NCI-H1092 (cell line): ENCODE data around the gene EGFR.
"Not testable (repeated sequence)": the region's sequence is repeated elsewhere in the genome, so short reads cannot be mapped to it uniquely, and the experiment has no call there.

Experiments
- DNase-seq: peaks from one replicate; lab custom pipeline; 2025; lab: John Stamatoyannopoulos, UW

Gene EGFR

GRCh38 chr7:55013851-55014250 lies 5.0 kb upstream of the EGFR start:
- no peak for DNase-seq

GRCh38 chr7:55016061-55016745 lies 2.6 kb upstream of the EGFR start:
- no peak for DNase-seq

- no peak for DNase-seq
Measured at GRCh38 chr7:55016746-55017090, 2.1 kb upstream of the EGFR start.

DNA sequence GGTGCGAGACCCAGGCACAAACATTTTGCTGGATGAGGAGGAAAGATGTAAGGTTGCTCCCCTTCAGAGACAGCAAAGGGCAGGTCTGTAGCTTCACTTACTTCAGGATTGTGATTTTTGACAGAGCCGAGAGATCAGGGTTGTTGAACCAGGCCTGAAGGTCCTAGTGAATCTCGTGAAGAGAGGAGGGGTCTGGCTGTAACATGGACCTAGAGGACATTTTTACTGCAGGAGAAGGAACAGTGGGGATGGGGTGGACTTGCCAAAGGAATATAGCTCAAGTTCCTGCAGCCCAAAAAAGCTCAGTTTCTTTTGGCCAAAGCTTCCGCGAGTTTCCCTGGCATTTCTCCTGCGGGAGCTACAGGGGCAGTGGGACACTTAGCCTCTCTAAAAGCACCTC lies 976 bp upstream of the EGFR start:
- no peak for DNase-seq

- DNase-seq: no peak
Measured at GRCh38 chr7:55019191-55019690, 424 bp downstream of the EGFR start.

- DNase-seq: no peak
Measured at GRCh38 chr7:55019691-55020465, 1.1 kb downstream of the EGFR start.

GRCh38 chr7:55020466-55020871 lies 1.7 kb downstream of the EGFR start:
- DNase-seq: no peak

DNA sequence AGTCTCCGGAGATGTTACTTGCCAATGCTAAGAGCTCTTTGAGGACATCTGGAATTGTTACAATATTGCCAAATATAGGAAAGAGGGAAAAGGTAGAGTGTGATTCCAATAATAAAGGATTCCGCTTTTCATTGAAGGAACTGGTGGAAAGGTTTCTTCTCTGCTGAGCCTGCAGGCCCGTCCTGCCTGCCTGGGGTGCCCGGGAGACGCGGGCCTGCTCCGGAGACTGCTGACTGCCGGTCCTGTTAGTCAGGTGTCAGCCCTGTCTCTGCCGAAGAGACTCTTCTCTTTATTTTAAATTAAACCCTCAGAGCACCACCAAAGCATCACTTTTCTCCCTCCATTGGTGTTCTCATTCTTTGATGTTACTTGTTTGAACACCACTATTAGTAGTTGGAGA lies 2.2 kb downstream of the EGFR start:
- no peak for DNase-seq

DNA sequence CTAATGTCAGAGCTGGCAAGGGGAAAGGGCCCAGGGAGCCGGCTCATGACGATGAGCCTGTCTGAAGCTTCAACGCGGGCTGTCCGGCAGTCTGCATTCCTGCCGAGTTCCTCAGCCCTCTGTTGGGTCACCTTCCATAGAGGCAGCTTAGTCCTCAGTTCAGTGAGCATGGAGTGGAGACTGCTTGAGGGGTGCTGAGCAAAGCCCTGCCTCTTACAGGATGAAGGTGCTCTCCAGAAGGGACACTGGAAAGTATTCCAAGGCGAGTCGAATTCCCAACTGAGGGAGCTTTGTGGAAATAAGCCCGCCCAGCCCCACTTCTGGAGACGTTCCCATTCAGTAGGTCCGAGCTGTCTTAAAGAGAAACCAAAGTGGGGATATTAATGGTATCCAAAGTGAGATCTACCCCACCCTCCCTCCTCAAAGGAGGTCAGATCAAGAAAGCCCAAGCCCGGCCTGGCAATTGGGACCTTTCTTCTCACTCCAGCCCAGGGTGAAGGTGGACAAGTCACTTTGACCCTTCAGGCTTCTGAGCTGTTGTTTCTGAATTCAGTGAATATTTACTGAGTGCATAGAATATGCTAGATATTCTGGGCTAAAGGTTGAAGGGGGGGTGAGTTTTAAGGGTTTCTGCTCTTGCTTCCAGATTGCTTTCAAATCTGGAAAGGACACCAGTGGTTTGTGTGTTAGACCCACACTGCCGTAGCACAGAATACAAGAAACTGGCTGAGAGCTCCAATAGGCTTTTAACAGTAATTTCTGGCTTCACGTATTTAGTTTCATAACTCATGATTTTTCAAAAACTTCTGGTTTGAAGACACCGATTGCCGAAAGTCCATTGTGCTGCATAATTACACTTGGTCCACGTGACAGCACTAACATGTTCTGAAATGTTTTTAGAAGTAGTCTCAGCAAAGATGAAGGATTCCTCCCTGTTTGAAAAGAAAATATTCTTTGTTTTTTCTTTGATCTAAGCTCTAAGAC lies 3.5 kb downstream of the EGFR start:
- DNase-seq: no peak

DNA sequence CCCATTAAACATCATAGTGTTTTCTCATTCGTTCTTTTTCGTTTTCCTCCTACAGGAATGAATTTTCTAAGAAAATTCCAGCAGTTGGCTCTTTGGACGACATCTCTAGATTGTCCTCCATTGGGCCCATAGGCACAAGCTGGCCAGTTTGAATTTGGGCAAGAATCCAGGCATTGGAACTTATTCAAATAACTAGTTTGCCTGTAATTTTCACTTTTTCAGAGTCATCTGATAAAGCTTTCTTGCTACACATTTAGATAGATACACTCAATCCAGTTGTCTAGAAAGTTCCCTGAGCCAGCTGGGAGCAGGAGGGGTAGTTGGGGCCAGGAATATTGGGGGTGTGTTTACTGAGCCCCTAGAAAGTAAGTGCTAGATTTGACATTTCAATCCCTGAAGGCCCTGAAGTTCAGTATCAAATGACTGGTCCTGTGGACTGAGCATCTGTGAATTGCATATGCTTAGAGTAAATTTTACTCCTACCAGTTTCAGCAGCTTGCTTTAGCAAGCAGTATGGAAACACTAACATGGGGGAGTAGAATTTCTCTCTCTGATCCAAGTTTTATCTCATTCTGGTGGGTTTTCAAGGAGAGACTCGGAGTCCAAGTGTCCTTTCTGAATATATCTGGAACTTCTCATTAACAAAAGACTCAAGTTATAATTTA lies 5.2 kb downstream of the EGFR start:
- no peak for DNase-seq

GRCh38 chr7:55024776-55025175 lies 6.0 kb downstream of the EGFR start:
- no peak for DNase-seq

GRCh38 chr7:55026086-55026790 lies 7.4 kb downstream of the EGFR start:
- no peak for DNase-seq

- DNase-seq: no peak
Measured at GRCh38 chr7:55026867-55027490, 8.2 kb downstream of the EGFR start.

GRCh38 chr7:55028011-55028410 lies 9.2 kb downstream of the EGFR start:
- no peak for DNase-seq

- DNase-seq: no peak
Measured at GRCh38 chr7:55030314-55030713, 11.5 kb downstream of the EGFR start.

DNA sequence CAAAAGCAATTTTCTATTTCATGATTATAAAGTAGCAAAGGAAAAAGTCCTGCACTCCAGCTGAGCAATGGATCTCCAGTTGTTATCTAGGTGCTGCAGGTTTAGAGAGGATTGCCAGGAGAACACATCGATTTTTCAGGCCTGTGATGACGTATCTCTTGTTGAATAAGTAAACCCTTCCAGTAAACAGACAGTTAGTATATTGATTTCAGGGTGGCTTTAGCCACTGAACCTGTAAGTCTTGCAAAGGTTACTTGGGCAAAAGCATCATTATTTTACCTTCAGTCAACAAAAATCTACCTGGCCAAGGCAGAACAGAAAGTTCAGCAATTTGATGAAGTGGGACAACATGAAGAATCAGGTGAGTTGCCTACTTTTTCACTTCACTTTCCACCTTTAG lies 12.3 kb downstream of the EGFR start:
- no peak for DNase-seq

DNA sequence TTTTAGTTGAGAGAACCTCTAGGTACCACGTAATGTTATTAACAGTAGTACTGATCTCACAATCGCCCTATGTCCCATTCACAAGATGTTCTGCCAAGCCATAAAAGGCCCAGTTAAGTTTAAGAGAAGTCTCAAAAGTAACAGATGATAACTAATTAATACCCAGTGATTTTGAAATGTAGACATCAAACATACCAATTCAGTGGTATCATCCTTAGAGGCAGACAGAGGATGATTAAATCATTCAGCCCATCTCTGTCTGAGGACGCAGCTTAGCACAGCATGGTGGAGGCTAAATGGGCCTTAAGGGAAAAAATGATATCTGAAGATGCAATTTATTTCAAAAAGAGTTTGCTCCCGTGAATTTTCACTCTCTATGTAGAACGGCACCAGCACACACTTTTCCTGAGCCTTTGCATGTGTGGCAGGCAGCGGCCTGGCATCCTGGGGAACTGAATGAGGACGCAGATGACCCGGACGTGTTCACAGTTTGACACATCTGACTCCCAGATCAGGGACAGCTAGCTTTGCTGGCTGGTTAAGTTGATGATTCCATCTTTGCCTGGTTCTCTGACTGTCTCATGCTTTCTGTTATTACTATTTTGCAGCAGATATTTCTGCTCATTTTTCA lies 13.4 kb downstream of the EGFR start:
- DNase-seq: no peak

- no peak for DNase-seq
Measured at GRCh38 chr7:55033236-55033846, 14.5 kb downstream of the EGFR start.

- DNase-seq: no peak
Measured at GRCh38 chr7:55034776-55035175, 16.0 kb downstream of the EGFR start.

GRCh38 chr7:55035410-55035809 lies 16.6 kb downstream of the EGFR start:
- DNase-seq: not testable (repeated sequence)
